GM12874 (cell line): ENCODE measurements around the gene ZBTB42.

Source experiments
- CTCF ChIP-seq: IDR thresholded peaks from 2 replicates; pipeline ENCODE4 v1.5.1; 2011; ENCODE audit warnings: low read depth, mild to moderate bottlenecking, control low read depth, low read length, moderate library complexity; ENCODE audit not compliant: insufficient read depth

ZBTB42 gene

GRCh38 chr14:104782086-104782807 is 18.7 kb upstream of the ZBTB42 start:
- no peak for TF ChIP-seq CTCF

GRCh38 chr14:104782808-104783139 is 18.1 kb upstream of the ZBTB42 start:
- TF ChIP-seq CTCF: no peak

GRCh38 chr14:104783484-104784217 is 17.2 kb upstream of the ZBTB42 start:
- TF ChIP-seq CTCF: no peak

GRCh38 chr14:104784218-104784568 is 16.7 kb upstream of the ZBTB42 start:
- no peak for TF ChIP-seq CTCF

GRCh38 chr14:104784846-104785707 is 15.8 kb upstream of the ZBTB42 start:
- no peak for TF ChIP-seq CTCF

- no peak for TF ChIP-seq CTCF
Measured at GRCh38 chr14:104785708-104786080, 15.2 kb upstream of the ZBTB42 start.

- no peak for TF ChIP-seq CTCF
Measured at GRCh38 chr14:104786091-104786586, 14.8 kb upstream of the ZBTB42 start.
